IPS-11a (cell line): Measurements from ENCODE around the gene NPAS2.

Experiments
- H3K4me3 ChIP-seq: one replicate; pipeline ENCODE4 v1.5.1; 2013; ENCODE audit warnings: low read depth, low read length, control low read depth

The NPAS2 gene

DNA sequence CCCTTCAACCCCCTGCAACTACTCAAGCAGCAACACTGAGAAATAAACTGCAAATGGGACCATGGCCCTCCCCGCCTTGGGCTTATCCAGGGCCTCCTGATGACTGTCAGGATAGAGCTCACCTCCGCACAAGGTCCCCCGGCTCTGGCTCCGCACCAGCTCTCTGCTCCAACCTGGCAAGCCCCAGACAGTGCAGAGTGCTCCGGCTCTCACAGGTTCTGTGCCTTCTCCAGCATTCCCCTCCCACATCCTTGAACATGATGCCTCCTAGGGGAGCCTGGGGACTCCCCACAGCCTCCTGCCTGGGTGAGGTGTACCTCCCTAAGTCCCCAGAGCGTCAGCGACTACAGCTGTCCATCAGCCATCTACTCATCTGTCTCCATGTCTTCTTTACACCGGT, 26.7 kb upstream of the NPAS2 start:
- H3K4me3 ChIP-seq: no peak overlapping the region

DNA sequence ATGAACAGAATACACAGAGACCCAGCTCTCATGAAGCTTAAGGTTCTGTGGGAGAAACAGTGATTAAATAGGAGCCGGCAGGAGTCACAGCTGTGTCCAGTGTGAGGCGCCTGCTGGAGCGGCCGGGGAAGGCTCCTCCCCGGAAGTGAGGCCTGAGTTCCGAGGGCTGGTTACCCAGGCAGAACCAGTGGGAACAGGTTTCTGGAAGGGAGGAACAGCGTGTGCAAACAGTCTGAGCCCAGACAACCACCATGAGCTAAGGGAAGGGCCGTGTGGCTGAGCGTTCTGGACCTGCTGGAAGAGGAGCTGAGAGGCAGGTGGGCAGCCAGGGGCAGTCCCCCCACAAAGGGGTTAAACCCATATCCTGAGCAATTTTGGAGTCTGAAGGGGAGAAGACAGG, 26.0 kb upstream of the NPAS2 start:
- no peak overlapping the region for H3K4me3 ChIP-seq

DNA sequence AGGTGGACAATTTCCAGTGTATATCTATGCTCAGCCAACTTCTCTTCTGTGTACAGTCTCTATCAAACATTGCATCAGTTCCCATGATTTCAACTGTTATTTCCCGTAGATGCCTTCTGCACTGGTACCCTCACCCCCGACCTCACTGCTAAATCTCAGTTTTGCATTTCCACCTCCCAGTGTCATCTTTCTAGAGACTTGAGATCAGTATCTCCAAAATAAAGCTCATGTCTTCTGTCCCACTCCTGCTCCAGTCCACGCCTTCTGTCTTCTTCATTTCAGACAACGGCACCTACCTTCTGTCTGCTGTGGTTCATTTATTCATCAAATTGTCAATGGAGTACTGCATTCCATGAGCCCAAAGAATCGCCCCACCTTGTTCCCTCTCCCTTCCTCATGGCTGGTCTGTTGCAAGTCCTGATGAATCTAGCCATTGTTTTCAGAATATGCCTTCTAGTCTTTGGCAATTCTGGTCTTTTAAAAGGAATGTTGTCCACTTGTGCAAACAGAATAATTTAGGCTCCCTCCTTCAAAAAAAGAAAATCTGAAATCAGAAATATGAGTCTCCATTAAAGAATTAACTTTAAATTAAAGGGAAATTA, 23.3 kb upstream of the NPAS2 start:
- no peak overlapping the region for H3K4me3 ChIP-seq

DNA sequence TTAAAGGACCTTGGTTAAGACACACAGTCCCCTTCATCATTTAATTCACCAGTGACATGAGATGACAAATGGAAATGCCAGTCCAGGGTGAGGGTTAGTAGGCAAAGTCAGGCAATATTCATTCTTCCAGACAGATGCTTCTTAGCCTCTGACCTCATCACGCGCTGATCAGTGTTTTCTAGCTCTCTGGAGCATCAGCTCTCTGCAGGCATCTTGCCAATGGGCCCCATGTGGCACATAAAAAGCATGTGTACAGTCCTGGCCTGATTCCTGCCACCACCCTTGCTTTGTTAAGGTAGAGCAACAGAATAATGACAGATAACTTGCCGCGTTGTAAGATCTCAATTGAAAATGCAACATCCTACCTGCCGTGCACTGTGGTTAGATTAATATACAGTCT, 20.3 kb upstream of the NPAS2 start:
- no peak overlapping the region for H3K4me3 ChIP-seq

DNA sequence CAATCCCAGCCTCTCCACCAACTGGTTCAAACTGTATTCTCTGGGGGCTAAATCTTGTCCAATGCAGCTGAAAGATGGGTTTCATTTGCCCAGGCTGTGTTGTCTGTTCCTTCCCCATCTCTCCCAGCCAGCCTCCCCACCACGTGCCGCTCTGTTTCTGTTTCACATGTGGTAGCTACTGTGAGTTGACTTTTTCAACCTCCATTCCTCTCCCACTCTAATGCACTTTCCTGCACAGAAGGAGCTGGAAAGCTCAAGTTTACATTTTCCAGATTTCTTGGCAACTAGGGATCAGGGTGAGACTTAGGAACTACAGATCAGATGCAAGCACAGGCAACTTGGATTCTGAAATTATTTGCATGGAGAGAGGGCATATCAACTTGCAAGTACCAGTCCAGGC, 19.0 kb upstream of the NPAS2 start:
- H3K4me3 ChIP-seq: no peak overlapping the region

DNA sequence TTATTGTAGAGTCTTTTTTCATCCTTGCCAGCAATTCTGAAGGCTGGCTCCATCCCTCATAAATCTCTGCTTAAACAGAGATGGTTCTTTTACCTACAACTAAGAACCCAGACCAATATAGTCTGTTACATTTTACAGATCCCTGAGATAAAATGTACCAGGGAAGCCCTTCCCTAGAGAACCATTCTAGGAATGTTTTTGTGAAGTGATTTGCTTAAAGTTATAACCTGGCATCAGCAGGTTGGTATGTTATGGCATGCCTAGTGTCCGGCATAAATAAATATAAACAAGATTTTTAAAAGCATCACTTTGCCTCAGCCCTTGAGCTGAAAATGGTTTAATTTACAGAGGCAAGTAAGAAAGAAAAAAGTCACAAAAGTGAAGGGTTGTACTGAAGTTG, 18.5 kb upstream of the NPAS2 start:
- no peak overlapping the region for H3K4me3 ChIP-seq

DNA sequence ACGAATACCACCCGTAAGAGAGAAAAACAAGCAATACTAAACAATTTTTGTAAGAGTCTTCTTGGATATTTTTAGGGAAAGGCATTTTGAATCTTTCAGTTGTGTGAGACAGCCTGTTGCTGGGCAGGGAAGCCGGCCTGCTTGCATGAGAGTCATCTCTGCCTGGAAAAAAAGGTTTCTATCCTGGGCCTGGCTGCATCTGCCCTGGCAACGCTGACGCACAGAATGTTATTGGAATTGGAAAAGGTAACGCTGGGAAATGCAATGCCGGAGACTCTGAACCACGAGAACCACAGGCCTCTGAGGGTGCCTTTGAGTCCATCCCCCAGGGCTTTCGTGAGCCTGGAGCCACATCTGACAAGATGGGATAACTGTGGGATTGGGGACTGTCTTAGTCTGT, 17.9 kb upstream of the NPAS2 start:
- no peak overlapping the region for H3K4me3 ChIP-seq

DNA sequence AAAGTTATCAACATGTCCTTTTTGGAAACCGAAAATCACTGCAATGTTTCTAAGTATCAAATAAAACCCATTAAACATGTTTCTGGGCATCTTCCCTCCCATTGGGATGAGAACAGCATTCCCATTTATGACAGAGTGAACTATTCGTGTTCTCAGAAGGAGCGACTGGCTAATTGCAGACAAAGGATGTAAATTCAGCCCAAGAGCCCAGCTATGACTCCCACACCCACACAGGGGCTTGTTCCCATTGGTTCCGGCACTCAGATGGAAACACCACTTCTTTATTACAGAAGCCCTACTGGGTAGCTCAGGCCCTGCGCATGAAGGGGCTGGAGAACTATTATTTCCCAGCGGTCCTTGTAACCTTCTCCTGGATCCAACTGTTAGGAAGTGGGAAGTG, 16.6 kb upstream of the NPAS2 start:
- H3K4me3 ChIP-seq: no peak overlapping the region

DNA sequence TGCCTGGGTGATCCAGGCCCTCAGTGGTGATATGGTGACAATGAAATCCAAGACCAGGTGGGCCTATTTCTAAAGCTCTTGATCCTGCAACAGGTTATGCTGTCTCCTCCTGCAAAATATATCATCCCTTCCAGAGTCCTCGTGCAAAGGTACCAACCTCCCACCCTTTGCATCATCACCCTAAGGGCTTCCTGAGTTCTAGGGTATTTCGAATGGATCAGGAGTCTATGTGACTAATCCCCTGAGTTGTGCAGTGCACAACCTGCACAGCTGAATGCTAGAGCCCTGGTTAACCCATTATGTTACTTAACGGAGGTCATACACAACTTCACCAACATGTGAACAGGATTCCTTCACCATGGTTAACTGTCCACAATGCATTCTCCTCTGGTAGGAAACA, 13.4 kb upstream of the NPAS2 start:
- no peak overlapping the region for H3K4me3 ChIP-seq

DNA sequence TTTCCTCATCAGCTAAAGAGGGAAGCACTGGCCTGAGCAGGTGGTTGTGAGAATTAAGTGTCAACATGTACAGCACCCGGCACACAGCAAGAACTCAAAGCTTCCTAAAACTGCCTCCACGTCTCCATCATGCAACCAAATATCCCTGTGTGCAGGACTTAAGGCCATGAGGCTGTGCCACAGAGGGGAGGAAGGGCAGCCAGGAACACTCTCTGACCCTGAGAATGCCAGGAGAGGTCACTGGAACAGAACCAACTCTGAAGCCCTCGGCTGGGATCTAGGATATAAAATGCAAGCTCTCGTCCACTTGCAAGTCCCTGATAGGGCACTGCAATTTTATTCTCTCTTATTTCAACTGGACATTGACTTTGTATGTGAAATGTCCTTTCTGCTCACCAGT, 12.2 kb upstream of the NPAS2 start:
- no peak overlapping the region for H3K4me3 ChIP-seq

DNA sequence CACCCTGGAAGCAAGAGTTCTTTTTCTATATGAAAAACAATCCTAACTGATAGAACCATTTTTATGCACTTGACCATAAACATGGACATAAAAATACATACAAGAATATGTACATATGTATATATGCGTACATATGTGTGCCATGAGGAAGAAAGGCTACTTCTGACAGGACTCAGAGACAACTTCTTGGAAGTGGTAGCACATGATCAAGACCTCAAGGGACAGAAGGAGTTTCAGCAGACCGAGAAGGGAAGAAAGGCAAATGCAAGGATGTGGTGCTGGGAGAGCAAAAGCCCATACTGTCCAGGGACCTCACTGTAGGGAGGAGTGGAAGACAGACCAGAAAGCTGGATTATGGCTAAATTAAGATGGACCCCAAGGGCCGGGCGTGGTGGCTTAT, 11.4 kb upstream of the NPAS2 start:
- no peak overlapping the region for H3K4me3 ChIP-seq

DNA sequence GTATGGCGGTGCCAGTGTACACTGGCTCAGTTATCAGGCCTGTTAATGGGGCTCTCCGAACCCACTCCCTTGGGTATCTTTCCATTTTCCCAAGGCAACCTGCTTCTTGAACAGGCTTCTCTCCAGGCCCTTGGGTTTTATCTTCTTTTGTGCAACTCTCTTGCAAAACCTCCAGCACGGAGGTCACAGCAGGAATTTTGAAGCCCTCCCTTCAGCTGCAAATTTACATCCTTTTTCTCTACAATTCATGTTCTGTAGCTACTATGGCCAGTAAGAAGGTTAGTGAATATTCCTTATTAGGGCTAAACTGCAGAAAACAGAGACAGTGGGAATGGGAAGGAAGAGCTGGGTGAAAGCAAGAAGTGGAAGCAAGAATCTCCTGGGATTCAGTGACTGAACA, 10.4 kb upstream of the NPAS2 start:
- no peak overlapping the region for H3K4me3 ChIP-seq

DNA sequence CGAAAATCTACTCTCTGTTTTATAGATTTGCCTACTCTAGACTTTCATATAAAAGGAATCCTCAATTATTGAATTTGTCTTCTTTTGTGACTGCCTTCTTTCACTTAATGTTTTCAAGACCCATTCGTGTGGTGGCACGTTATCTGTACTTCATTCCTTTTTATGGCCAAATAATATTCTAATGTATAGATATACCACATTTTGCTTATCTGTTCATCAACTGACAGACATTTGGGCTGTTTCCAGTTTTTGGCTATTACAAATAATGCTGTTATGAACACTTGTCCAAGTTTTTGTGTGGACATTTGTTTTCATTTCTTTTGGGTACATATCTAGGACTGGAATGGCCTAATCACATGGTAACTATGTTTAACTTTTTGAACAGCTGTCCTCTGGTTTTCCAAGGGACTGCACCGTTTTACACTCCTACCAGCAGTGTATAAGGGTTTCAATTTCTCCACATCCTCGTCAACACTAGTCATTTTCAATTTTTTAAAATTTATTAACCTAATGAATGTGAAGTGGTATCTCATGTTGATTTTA, 9.3 kb upstream of the NPAS2 start:
- no peak overlapping the region for H3K4me3 ChIP-seq

DNA sequence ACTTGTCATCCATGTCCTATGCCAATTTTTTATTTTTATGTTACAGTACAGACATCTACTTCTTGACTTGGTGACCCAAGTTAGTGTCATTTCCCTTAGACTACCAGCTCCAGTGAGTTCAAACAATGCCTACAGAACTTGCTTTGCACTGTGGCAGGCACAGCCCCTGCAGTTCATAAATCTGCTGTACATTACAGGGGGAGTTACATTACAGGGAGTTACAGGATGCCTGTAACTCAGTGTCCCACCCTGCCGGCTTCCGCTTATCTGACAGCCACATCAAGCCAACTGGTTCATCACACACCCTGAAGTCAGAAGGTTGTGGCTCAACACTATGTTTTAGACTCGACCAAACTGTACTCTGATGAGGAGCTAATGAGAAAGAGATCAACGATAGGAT, 7.8 kb upstream of the NPAS2 start:
- no peak overlapping the region for H3K4me3 ChIP-seq

DNA sequence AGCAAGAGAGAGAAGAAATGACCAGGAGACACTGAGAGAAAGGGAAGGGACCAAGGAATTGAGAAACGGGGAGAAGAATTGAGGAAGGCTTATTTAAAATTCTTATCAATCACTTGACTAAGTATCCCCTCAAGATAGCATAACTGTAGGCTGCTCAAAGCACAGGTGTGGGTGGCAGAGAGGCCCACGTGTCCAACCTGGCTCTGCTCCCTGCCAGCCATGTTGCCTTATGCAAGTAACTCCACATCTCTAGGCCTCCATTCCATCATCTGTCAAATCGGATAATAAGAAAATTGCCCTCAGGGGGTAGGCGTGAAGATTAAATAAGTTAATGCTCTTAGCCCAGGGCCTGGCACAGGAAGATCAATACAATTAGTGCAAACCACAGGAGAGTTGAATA, 7.4 kb upstream of the NPAS2 start:
- no peak overlapping the region for H3K4me3 ChIP-seq

DNA sequence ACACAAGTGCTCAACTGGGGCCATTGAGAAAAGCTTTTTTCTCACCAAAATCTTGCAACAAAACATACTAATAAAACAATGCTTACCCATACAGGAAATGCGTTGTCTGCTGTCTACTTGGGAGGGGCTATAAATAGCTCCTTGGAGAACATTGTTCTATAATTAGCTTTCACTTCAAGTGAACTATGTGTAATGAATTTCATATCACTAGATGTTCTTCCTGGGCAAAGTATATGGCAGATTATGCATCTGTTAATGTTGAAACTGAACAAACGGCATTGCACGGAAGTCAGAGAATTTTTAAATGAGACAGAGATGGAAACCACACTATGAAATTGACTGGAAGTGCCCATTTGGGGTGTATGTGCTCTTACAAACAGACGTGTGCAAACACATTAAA, 6.4 kb upstream of the NPAS2 start:
- no peak overlapping the region for H3K4me3 ChIP-seq

DNA sequence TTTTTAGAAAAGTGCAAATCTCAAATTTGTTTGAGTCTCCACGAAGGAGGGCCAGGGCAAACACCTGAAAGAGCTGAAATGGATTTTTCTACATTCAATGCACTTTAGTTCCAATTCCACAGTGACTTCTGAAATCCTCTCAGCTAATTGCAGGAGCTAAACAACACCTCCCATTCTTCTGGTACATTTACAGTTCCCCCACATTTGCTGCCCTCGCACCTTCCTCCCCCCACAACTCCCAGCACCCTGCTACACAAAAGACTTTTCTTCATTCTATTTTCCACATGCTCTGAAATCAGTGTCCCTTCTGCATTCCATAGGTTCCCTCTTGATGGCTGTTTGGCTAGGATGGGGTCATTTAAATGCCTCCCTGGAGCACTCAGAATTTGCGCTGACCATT, 5.9 kb upstream of the NPAS2 start:
- H3K4me3 ChIP-seq: no peak overlapping the region

DNA sequence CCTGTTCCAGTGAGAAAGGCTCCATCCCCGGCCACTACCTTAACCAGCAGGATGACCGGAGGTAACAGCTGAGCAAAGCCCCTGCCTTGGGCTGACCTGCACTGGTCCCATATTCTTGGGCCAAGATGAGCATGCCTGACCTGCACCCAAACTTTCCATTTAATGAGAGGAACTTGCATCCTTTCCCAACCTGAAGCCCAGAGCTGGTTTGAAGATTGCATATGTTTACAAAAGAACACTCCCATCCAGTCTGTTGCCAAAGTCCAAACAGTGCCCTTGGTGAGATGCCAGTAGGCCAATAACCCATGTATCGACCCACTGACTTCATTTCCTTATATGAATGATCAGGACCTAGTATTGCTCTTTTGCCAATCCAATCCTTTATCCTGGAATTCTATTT, 5.5 kb upstream of the NPAS2 start:
- H3K4me3 ChIP-seq: no peak overlapping the region

DNA sequence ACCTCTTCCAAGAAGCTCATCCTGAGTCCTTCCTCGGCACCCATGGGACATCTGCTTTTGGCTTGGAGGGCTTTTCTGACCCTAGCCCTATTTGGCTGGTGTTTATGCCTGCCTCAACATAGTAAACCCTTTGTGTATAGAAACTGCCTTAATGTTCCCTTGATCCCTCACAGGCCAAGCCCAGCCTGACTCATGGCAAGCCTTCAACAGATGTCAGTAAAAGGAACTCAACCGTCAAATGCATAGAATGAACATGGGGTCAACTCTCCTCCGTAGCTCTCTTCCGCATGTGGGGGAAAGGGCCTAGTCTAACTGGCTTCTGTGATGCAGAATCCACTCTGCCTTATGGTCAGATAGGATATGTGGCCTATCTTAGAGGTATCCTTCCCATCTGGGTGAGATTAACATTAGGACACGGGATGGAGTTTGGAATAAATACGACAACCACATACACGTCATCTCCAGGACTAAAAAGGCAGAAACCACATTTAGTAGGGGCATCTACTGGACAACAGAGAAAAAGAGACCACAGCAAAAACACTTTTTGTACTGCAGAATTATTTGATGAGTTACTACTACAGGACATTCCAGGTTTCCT, 2.5 kb upstream of the NPAS2 start:
- no peak overlapping the region for H3K4me3 ChIP-seq

DNA sequence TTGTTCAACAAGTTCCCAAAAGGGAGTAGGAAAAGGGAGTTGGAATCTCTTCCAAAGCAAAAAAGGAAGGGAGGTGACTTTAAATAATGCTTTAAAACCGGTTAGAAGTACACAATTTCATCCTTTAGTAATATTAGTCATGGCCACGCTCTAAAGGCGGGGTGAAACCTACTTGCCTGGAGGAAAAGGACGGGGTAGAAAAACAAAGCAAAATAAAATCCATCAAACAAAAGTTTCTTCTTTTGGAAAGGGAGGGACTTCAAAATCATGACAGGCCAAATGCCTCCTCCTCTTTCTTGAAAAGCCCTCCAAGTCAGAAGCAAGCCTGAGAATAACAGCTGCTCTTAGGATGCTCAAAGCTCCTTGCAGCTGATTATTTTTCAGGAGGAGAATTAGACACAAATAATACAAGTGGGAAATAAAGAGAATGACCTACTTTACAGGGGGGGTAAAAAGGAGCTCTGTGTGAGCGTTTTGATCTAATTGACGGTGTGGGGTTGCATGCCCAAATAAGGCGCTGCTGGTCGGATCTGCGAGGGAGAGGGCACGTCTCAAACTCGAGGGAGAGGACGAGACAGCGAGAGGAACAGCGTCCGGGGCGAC, 1.8 kb upstream of the NPAS2 start:
- H3K4me3 ChIP-seq: peak overlapping the region; percentile 35

DNA sequence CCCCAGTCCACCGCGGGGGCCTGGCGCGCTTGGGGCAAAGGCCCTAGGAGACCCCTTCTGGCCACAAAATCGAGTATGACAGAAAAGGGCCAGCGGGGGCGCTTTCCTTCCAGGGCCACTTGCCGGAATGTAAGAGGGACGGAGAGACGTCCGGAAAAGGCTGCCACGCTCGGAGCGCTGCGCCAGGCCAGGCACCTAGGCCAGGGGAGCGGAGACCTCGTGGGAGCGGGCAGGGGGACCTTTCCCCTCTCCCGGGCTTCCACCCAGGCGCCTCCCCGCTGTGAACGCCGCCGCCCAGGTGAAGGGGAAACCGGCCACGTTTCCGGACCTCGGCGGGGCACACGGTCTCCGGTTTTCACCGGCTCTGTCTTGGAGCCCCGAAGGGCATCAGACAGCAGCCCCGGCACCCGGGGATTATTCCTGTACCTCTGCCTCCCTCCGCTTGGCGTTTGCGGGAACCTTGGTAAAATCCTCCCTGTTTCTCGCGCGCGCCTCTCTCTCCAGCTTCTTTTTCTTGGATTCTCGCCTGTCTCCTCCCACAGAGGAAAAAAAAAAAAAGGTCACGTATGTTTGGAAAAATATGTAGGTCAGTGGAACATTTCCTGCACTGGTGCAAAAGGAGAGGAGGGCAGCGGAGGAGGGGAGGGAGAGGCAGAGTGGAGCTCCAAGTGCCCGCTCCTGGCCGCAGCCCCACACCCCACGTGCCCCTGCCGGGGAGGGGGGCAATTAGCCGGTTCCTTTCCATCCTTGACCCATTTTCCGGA, 1.2 kb upstream of the NPAS2 start:
- H3K4me3 ChIP-seq: peak overlapping the region; percentile 35

DNA sequence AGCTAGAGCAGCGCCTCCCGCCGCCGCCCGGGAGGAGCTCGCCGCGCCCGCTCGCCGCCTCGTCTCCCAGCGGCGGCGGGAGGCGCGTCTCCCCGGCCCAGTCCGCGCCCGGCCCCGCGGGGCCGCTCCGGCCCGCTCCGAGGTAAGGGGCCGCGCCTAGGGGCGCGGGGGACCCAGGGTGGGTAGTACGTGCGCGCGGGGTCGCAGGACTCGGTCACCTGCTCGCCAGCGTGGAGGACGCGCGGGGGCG, 259 bp downstream of the NPAS2 start:
- H3K4me3 ChIP-seq: peak overlapping the region; percentile 50
